Measurements from ENCODE around the gene NAV2. TPM values are rescaled to one million over a fixed set of nuclear protein-coding genes. Genes with fewer than 3 reads are reported as not detected.
A peak's percentile ranks its signal among the peaks of the same experiment; 100 is the strongest.

The NAV2 gene
- total RNA-seq, 1 experiment from 2014 or later, result 63.5 TPM

- Histone ChIP-seq H3K4me1 (peaks cover 16% of the 10 kb centered on the region; the same call in 1 of the 2 replicates), H3K9me3 (no peaks in the 10 kb centered on the region), H3K4me3 (ENCODE audit: low read depth, low read length) (no peak overlapping the region), H3K27me3 (replicated peaks; ENCODE audit: control insufficient read depth, insufficient read depth, low read length) (no peaks in the 10 kb centered on the region), H3K36me3 (ENCODE audit: control insufficient read depth, insufficient read depth, low read length) (peaks cover 8% of the 10 kb centered on the region)
- H3K27ac Mint-ChIP-seq (ENCODE audit: unreplicated experiment), result peak overlapping the region; percentile 53
- POLR2A ChIA-PET, result no interaction called here
- no peaks in the 10 kb centered on the region for H3K9me3 Mint-ChIP-seq (ENCODE audit: unreplicated experiment)
- BruUV-seq (replicated peaks), result no TSS peak
- no peak overlapping the region for H3K4me3 Mint-ChIP-seq (ENCODE audit: unreplicated experiment)
- peaks cover 24% of the 10 kb centered on the region for H3K4me1 Mint-ChIP-seq (ENCODE audit: low read depth, unreplicated experiment)
- H3K36me3 Mint-ChIP-seq (ENCODE audit: insufficient read depth, unreplicated experiment), result peaks cover 66% of the 10 kb centered on the region
- intact Hi-C loops (cut with micrococcal nuclease; ENCODE audit: unreplicated experiment), result no loop called here
- no peak for DNase-seq
- CTCF ChIA-PET, result no interaction called here
- TF ChIP-seq CTCF (IDR thresholded peaks at IDR 0.05; ENCODE audit: insufficient read depth in 1 of 2, low read depth in 1 of 2, low read length in 1 of 2, severe bottlenecking in 1 of 2, unreplicated experiment in 1 of 2), result no peak
- no peaks in the 10 kb centered on the region for H3K27me3 Mint-ChIP-seq (ENCODE audit: insufficient read depth, unreplicated experiment)
These were observed 378.2 kb downstream of the NAV2 start for GRCh38 chr11:20090654-20091374.

GRCh38 chr11:20093775-20094174 lies 381.1 kb downstream of the NAV2 start:
- Mint-ChIP-seq H3K4me1 (ENCODE audit: low read depth, unreplicated experiment) (peaks cover 15% of the 10 kb centered on the region), H3K27ac (ENCODE audit: unreplicated experiment) (no peak overlapping the region), H3K27me3 (ENCODE audit: insufficient read depth, unreplicated experiment) (no peaks in the 10 kb centered on the region), H3K9me3 (ENCODE audit: unreplicated experiment) (no peaks in the 10 kb centered on the region), H3K4me3 (ENCODE audit: unreplicated experiment) (no peak overlapping the region), H3K36me3 (ENCODE audit: insufficient read depth, unreplicated experiment) (peaks cover 73% of the 10 kb centered on the region)
- no peak for DNase-seq
- Histone ChIP-seq H3K4me1 (peaks cover 16% of the 10 kb centered on the region; the same call in 1 of the 2 replicates), H3K4me3 (ENCODE audit: low read depth, low read length) (no peak overlapping the region), H3K9me3 (no peaks in the 10 kb centered on the region), H3K36me3 (ENCODE audit: control insufficient read depth, insufficient read depth, low read length) (peaks cover 7% of the 10 kb centered on the region), H3K27me3 (replicated peaks; ENCODE audit: control insufficient read depth, insufficient read depth, low read length) (no peaks in the 10 kb centered on the region)
- no TSS peak for BruUV-seq (replicated peaks)
- POLR2A ChIA-PET, result no interaction called here
- CTCF ChIA-PET, result interaction anchor here (0.7 kb wide), 1 partner anchor 122 kb away, joined by 7 read pairs; no protein-coding TSS in a partner anchor
- no peak for TF ChIP-seq CTCF (IDR thresholded peaks at IDR 0.05; ENCODE audit: insufficient read depth in 1 of 2, low read depth in 1 of 2, low read length in 1 of 2, severe bottlenecking in 1 of 2, unreplicated experiment in 1 of 2)
- intact Hi-C loops (cut with micrococcal nuclease; ENCODE audit: unreplicated experiment), result no loop called here

- Mint-ChIP-seq H3K4me1 (ENCODE audit: low read depth, unreplicated experiment) (peaks cover 5% of the 10 kb centered on the region), H3K9me3 (ENCODE audit: unreplicated experiment) (no peaks in the 10 kb centered on the region), H3K36me3 (ENCODE audit: insufficient read depth, unreplicated experiment) (peaks cover 73% of the 10 kb centered on the region), H3K4me3 (ENCODE audit: unreplicated experiment) (no peak overlapping the region), H3K27me3 (ENCODE audit: insufficient read depth, unreplicated experiment) (no peaks in the 10 kb centered on the region), H3K27ac (ENCODE audit: unreplicated experiment) (no peak overlapping the region)
- CTCF ChIA-PET, result no interaction called here
- no peak for TF ChIP-seq CTCF (IDR thresholded peaks at IDR 0.05; ENCODE audit: insufficient read depth in 1 of 2, low read depth in 1 of 2, low read length in 1 of 2, severe bottlenecking in 1 of 2, unreplicated experiment in 1 of 2)
- H3K4me3 ChIP-seq (ENCODE audit: low read depth, low read length), result no peak overlapping the region
- intact Hi-C loops (cut with micrococcal nuclease; ENCODE audit: unreplicated experiment), result no loop called here
- no TSS peak for BruUV-seq (replicated peaks)
- no peaks in the 10 kb centered on the region for H3K27me3 ChIP-seq (replicated peaks; ENCODE audit: control insufficient read depth, insufficient read depth, low read length)
- no peak for DNase-seq
- H3K4me1 ChIP-seq, result peaks cover 4% of the 10 kb centered on the region; the same call in 1 of the 2 replicates
- peaks cover 7% of the 10 kb centered on the region for H3K36me3 ChIP-seq (ENCODE audit: control insufficient read depth, insufficient read depth, low read length)
- H3K9me3 ChIP-seq, result no peaks in the 10 kb centered on the region
- POLR2A ChIA-PET, result no interaction called here
These were observed 382.6 kb downstream of the NAV2 start for GRCh38 chr11:20095189-20095588.
